GM12872 (cell line): ENCODE results near the gene CCDC167.

Experiments
- CTCF ChIP-seq: IDR thresholded peaks from 3 replicates; pipeline ENCODE4 v1.5.1; 2011; ENCODE audit warnings: low read depth, mild to moderate bottlenecking, low read length, moderate library complexity; ENCODE audit not compliant: insufficient read depth

The CCDC167 gene

GRCh38 chr6:37525460-37526357 is 26.0 kb upstream of the CCDC167 start:
- TF ChIP-seq CTCF: no peak

- TF ChIP-seq CTCF: no peak
These were observed 25.3 kb upstream of the CCDC167 start for GRCh38 chr6:37524970-37525318.

GRCh38 chr6:37524025-37524969 is 24.6 kb upstream of the CCDC167 start:
- TF ChIP-seq CTCF: no peak

- TF ChIP-seq CTCF: no peak
These were observed 23.7 kb upstream of the CCDC167 start for GRCh38 chr6:37523412-37523811.

GRCh38 chr6:37522836-37523235 is 23.1 kb upstream of the CCDC167 start:
- no peak for TF ChIP-seq CTCF

GRCh38 chr6:37521674-37522073 is 22.0 kb upstream of the CCDC167 start:
- no peak for TF ChIP-seq CTCF

GRCh38 chr6:37520926-37521325 is 21.2 kb upstream of the CCDC167 start:
- no peak for TF ChIP-seq CTCF
